Stimulated activated CD4-positive, alpha-beta T cell treated with anti-CD3 and anti-CD28 coated beads, Interleukin-2, amount 100 ng/mL, for 24 hours (primary cell): ENCODE data around the gene TMEM185A.
"Not testable (repeated sequence)": the region's sequence is repeated elsewhere in the genome, so short reads cannot be mapped to it uniquely, and the experiment has no call there.

Source experiments
- DNase-seq, 2 donors: peaks; one replicate each; pipeline ENCODE4 v3.0.0-alpha.2; 2020

The TMEM185A gene

GRCh38 chrX:149631234-149632165 is at the start of gene TMEM185A:
TSS of gene TMEM185A (minus strand) at chrX:149631792. CDS start at chrX:149631580, 212 bp downstream.
- DNase-seq, result peak; percentile 77 to 80

- no peak for DNase-seq
These were observed 49.6 kb upstream of the TMEM185A start for GRCh38 chrX:149681182-149681581.

GRCh38 chrX:149679164-149679678 is 47.6 kb upstream of the TMEM185A start:
- not testable (repeated sequence) for DNase-seq

GRCh38 chrX:149675554-149675953 is 44.0 kb upstream of the TMEM185A start:
- DNase-seq, result not testable (repeated sequence)

GRCh38 chrX:149675088-149675487 is 43.5 kb upstream of the TMEM185A start:
- DNase-seq, result not testable (repeated sequence)

- DNase-seq, result not testable (repeated sequence)
These were observed 29.0 kb upstream of the TMEM185A start for GRCh38 chrX:149660613-149661012.

GRCh38 chrX:149656260-149656884 is 24.8 kb upstream of the TMEM185A start:
- DNase-seq, result not testable (repeated sequence)

GRCh38 chrX:149652232-149652981 is 20.8 kb upstream of the TMEM185A start:
- no peak for DNase-seq

GRCh38 chrX:149650162-149650561 is 18.6 kb upstream of the TMEM185A start:
- no peak for DNase-seq

- no peak for DNase-seq
These were observed 17.3 kb upstream of the TMEM185A start for GRCh38 chrX:149648932-149649331.

- DNase-seq, result no peak
These were observed 15.9 kb upstream of the TMEM185A start for GRCh38 chrX:149647505-149647904.

GRCh38 chrX:149643496-149643895 is 11.9 kb upstream of the TMEM185A start:
- DNase-seq, result no peak

- no peak for DNase-seq
These were observed 10.2 kb upstream of the TMEM185A start for GRCh38 chrX:149641835-149642234.

GRCh38 chrX:149641432-149641831 is 9.8 kb upstream of the TMEM185A start:
- no peak for DNase-seq

GRCh38 chrX:149639568-149639967 is 8.0 kb upstream of the TMEM185A start:
- DNase-seq, result no peak

GRCh38 chrX:149638860-149639259 is 7.3 kb upstream of the TMEM185A start:
- no peak for DNase-seq

GRCh38 chrX:149633511-149633910 is 1.9 kb upstream of the TMEM185A start:
- no peak for DNase-seq

- DNase-seq, result no peak
These were observed 835 bp downstream of the TMEM185A start for GRCh38 chrX:149630681-149631233.

- DNase-seq, result no peak
These were observed 1.7 kb downstream of the TMEM185A start for GRCh38 chrX:149629730-149630387.

- DNase-seq, result no peak
These were observed 2.8 kb downstream of the TMEM185A start for GRCh38 chrX:149628768-149629167.

- DNase-seq, result no peak
These were observed 3.3 kb downstream of the TMEM185A start for GRCh38 chrX:149628280-149628679.

- not testable (repeated sequence) for DNase-seq
These were observed 4.8 kb downstream of the TMEM185A start for GRCh38 chrX:149626829-149627228.
